HepG2 (cell line): Measurements from ENCODE around the gene EEFSEC. TPM values are rescaled to one million over a fixed set of nuclear protein-coding genes. Genes with fewer than 3 reads are reported as not detected.

Source experiments
- ATAC-seq: fragments of 200-7000 bp; cut with Tn5 transposase; 3 replicates; pipeline ENCODE4 v1.9.1; 2020; ENCODE audit warnings: mild to moderate bottlenecking, moderate library complexity
- BruUV-seq: library from RNA; stranded (reverse); fragments of 400-500 nt; replicated peaks from 2 replicates; lab custom pipeline; 2021; lab: Mats Ljungman, UMichigan
- CTCF ChIA-PET: fragments of 300-600 bp; formaldehyde crosslinking; extraction: SDS; loops from one replicate; lab custom pipeline; 2021; ENCODE audit warnings: low total read pairs, inconsistent platforms, low intra/inter-chr PET ratio; lab: Yijun Ruan, JAX
- POLR2A ChIA-PET: fragments of 350-600 bp; sonication (Branson Sonifier 250); formaldehyde crosslinking; loops from one replicate; lab custom pipeline; 2020; ENCODE audit warnings: antibody characterized with exemption, inconsistent platforms; lab: Yijun Ruan, JAX
- DNase-seq: peaks from one replicate; pipeline ENCODE4 v3.0.0-alpha.2; 2015; ENCODE audit warnings: low spot score
- FAIRE-seq: peaks from 3 replicates; lab custom pipeline; 2011; peaks lifted over from hg19 to GRCh38; lab: Jason Lieb, UNC
- H2AFZ ChIP-seq: one replicate; pipeline ENCODE4 v1.6.1; 2011; ENCODE audit warnings: low read length, inconsistent platforms
- H3K27ac ChIP-seq: fragments of 300-600 bp; 3 replicates; pipeline ENCODE4 v1.8.0; 2011; ENCODE audit warnings: mixed run types, mild to moderate bottlenecking, mixed read lengths, low read length, inconsistent platforms; ENCODE audit not compliant: insufficient read depth; ENCODE audit errors: extremely low read length
- H3K27me3 ChIP-seq, 2 experiments: fragments of 200-600 bp in 1 of 2; 2 replicates in 1 of 2; 3 replicates in 1 of 2; pipeline versions ENCODE4 v1.6.0 to v1.8.0; 2011; ENCODE audit warnings: low read length in 2 of 2, mild to moderate bottlenecking in 2 of 2, moderate library complexity in 2 of 2, inconsistent platforms in 1 of 2; ENCODE audit not compliant: insufficient read depth in 2 of 2, control insufficient read depth in 1 of 2
- H3K36me3 ChIP-seq, 2 experiments: fragments of 200-600 bp in 1 of 2; replicated peaks in 1 of 2; 2 replicates in 1 of 2; 3 replicates in 1 of 2; pipeline versions ENCODE4 v1.5.1 to v1.8.0; 2011; ENCODE audit warnings: low read length in 2 of 2, inconsistent platforms in 1 of 2; ENCODE audit not compliant: insufficient read depth in 2 of 2, control insufficient read depth in 1 of 2
- H3K4me1 ChIP-seq: 2 replicates; pipeline ENCODE4 v1.5.1; 2012; ENCODE audit warnings: low read length, inconsistent platforms; ENCODE audit not compliant: insufficient read depth
- H3K4me2 ChIP-seq: 2 replicates; pipeline ENCODE4 v1.6.0; 2011; ENCODE audit warnings: low read depth, low read length, inconsistent platforms
- H3K4me3 ChIP-seq, 3 experiments: fragments of 200-600 bp in 1 of 3; sonication (generic), shearing (Covaris generic) in 1 of 3; replicated peaks in 1 of 3; 2 replicates each; pipeline ENCODE4 v1.5.1; 2011 to 2016; ENCODE audit warnings: low read length in 3 of 3, inconsistent platforms in 2 of 3, low read depth in 2 of 3, mild to moderate bottlenecking in 2 of 3, control low read depth in 1 of 3, mixed read lengths in 1 of 3; ENCODE audit not compliant: insufficient read depth in 1 of 3
- H3K79me2 ChIP-seq: one replicate; pipeline ENCODE4 v1.6.1; 2011; ENCODE audit warnings: low read length, inconsistent platforms; ENCODE audit not compliant: insufficient read depth
- H3K9ac ChIP-seq: 2 replicates; pipeline ENCODE4 v1.6.0; 2011; ENCODE audit warnings: mild to moderate bottlenecking, low read depth, low read length, inconsistent platforms; ENCODE audit not compliant: insufficient read depth
- H3K9me3 ChIP-seq: 2 replicates; pipeline ENCODE4 v1.5.1; 2012; ENCODE audit warnings: mild to moderate bottlenecking, low read length
- H4K20me1 ChIP-seq: 2 replicates; pipeline ENCODE4 v1.6.0; 2011; ENCODE audit warnings: inconsistent platforms, mild to moderate bottlenecking, low read length, moderate library complexity; ENCODE audit not compliant: insufficient read depth
- CENPX ChIP-seq: sonication (generic); formaldehyde crosslinking; IDR thresholded peaks from 2 replicates; pipeline ENCODE4 v1.9.0; 2021; ENCODE audit warnings: mild to moderate bottlenecking, missing genetic modification reagents, moderate library complexity
- ETV5 ChIP-seq: IDR thresholded peaks from 2 replicates; pipeline ENCODE4 v1.6.1; 2018; ENCODE audit warnings: missing biosample characterization, missing genetic modification reagents, inconsistent platforms, borderline replicate concordance
- GATAD2A ChIP-seq: IDR thresholded peaks from 2 replicates; pipeline ENCODE4 v1.6.1; 2016
- ISL2 ChIP-seq: sonication (generic); formaldehyde crosslinking; IDR thresholded peaks from 2 replicates; pipeline ENCODE4 v1.5.0; 2020; ENCODE audit warnings: missing genetic modification reagents
- MAFG ChIP-seq: sonication (generic); formaldehyde crosslinking; IDR thresholded peaks from 2 replicates; pipeline ENCODE4 v1.5.1; 2020; ENCODE audit warnings: mild to moderate bottlenecking, missing genetic modification reagents
- NR1H2 ChIP-seq: sonication (generic); formaldehyde crosslinking; IDR thresholded peaks from 2 replicates; pipeline ENCODE4 v1.8.1; 2022; ENCODE audit warnings: low read depth, missing genetic modification reagents, borderline replicate concordance
- PCBP1 ChIP-seq: fragments of 200-400 bp; formaldehyde crosslinking; IDR thresholded peaks from 2 replicates; pipeline ENCODE4 v1.6.1; 2017; ENCODE audit warnings: mild to moderate bottlenecking, low read depth, low read length, borderline replicate concordance
- SMC3 ChIP-seq: IDR thresholded peaks from 2 replicates; pipeline ENCODE4 v1.6.1; 2011; ENCODE audit warnings: low read length, improper control_type of control experiment
- ZBTB21 ChIP-seq: sonication (generic); formaldehyde crosslinking; IDR thresholded peaks from 2 replicates; pipeline ENCODE4 v1.4.0; 2020; ENCODE audit warnings: missing genetic modification reagents
- ZBTB3 ChIP-seq: sonication (generic); formaldehyde crosslinking; IDR thresholded peaks from 2 replicates; pipeline ENCODE4 v1.4.0; 2020; ENCODE audit warnings: low read depth, mild to moderate bottlenecking, moderate library complexity, missing genetic modification reagents, borderline replicate concordance
- ZKSCAN8 ChIP-seq: IDR thresholded peaks from 2 replicates; pipeline ENCODE4 v1.6.1; 2016; ENCODE audit warnings: borderline replicate concordance, missing genetic modification reagents, missing compliant biosample characterization
- ZNF143 ChIP-seq: sonication (generic); formaldehyde crosslinking; IDR thresholded peaks from 2 replicates; pipeline ENCODE4 v1.4.0; 2020; ENCODE audit warnings: missing genetic modification reagents
- ZNF570 ChIP-seq: sonication (generic); formaldehyde crosslinking; IDR thresholded peaks from 2 replicates; pipeline ENCODE4 v1.4.0; 2020; ENCODE audit warnings: mild to moderate bottlenecking, missing genetic modification reagents, borderline replicate concordance
- ZNF644 ChIP-seq: IDR thresholded peaks from 2 replicates; pipeline ENCODE4 v1.6.1; 2016; ENCODE audit warnings: low read depth
- WGBS: methylation state at CpG from one replicate; pipeline ENCODE4 v1.1.6; 2017; ENCODE audit warnings: low lambda C conversion rate; 5-methylcytosine and 5-hydroxymethylcytosine counted together
- in situ Hi-C: cut with HindIII; loops from 2 replicates; pipeline ENCODE4 v1.10.0; 2017; ENCODE audit warnings: low pct_unique_long_range_greater_than_20kb; ENCODE audit not compliant: extremely low pct_ligation_motif_present
- intact Hi-C: fragments of 100-400 bp; cut with micrococcal nuclease; formaldehyde crosslinking; loops from one replicate; pipeline ENCODE4 v1.10.0; 2022; ENCODE audit not compliant: unreplicated experiment
- polyA plus RNA-seq, 8 experiments: library from polyadenylated mRNA; depleted of rRNA in 3 of 8; stranded (reverse) in 7 of 8; unstranded in 1 of 8; fragments of >200 nt; fragmentation: Illumina TruSeq in 4 of 8; extraction: Trizol in 4 of 8; gene quantifications; 2 replicates each; pipeline versions ENCODE4 v1.2.1 to v1.2.3, GENCODE V29; 2011 to 2016; ENCODE audit warnings: low read depth in 4 of 8, missing spikeins in 1 of 8, mixed read lengths in 1 of 8; ENCODE audit not compliant: insufficient read depth in 1 of 8
- total RNA-seq, 5 experiments: library from RNA; depleted of rRNA; stranded (reverse); fragments of >200 nt; fragmentation: Illumina TruSeq; extraction: Trizol; gene quantifications; 2 replicates each; pipeline ENCODE4 v1.2.3, GENCODE V29; 2016; ENCODE audit warnings: low read depth in 1 of 5
- TF ChIP-seq, protein P1 (sequence below): sonication (generic); formaldehyde crosslinking; IDR thresholded peaks from 2 replicates; pipeline ENCODE4 v1.4.0; 2020; ENCODE audit warnings: mild to moderate bottlenecking, low read depth, missing genetic modification reagents
- TF ChIP-seq, protein P2 (sequence below): sonication (generic); formaldehyde crosslinking; IDR thresholded peaks from 2 replicates; pipeline ENCODE4 v1.4.0; 2020; ENCODE audit warnings: missing genetic modification reagents
- TF ChIP-seq, protein P3 (sequence below): sonication (generic); formaldehyde crosslinking; IDR thresholded peaks from 2 replicates; pipeline ENCODE4 v1.5.1; 2020; ENCODE audit warnings: mild to moderate bottlenecking, missing genetic modification reagents, moderate library complexity
- TF ChIP-seq, protein P4 (sequence below): sonication (generic); formaldehyde crosslinking; IDR thresholded peaks from 2 replicates; pipeline ENCODE4 v1.5.0; 2020; ENCODE audit warnings: mild to moderate bottlenecking, missing genetic modification reagents

The EEFSEC gene
- total and polyA plus RNA-seq, 2 of the 13 experiments (the other 11 are each of a cell fraction or from before 2014, with no cell fraction given), result 6.4 to 24.2 TPM

DNA sequence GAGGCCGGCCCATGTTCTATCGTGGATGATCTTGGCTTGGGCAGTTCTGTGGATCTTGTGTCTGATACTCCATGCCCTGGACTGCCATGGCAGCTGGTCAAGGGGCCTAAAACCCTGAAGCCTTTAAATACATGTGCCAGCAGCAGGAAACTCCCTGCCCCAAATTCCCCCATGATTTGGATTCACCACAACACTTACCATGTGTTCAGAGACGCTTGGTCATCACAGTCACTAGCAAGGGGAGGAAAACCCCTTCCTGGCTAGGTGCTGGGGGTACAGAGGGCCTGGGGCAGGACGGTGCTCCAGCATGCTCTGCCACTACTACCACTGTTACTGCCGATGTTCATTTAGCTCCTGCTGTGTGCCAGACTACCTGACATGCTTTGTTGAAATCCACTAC, 219.0 kb downstream of the EEFSEC start (continued):
- TF ChIP-seq CENPX (CRISPR knock-in tag) (no peak), ZKSCAN8 (CRISPR knock-in tag) (no peak), ZNF570 (no peak), ISL2 (CRISPR knock-in tag) (no peak), ZNF143 (CRISPR knock-in tag) (no peak), SMC3 (no peak), ZBTB3 (no peak), ZNF644 (CRISPR knock-in tag) (no peak)
- TF ChIP-seq, protein P1, sequence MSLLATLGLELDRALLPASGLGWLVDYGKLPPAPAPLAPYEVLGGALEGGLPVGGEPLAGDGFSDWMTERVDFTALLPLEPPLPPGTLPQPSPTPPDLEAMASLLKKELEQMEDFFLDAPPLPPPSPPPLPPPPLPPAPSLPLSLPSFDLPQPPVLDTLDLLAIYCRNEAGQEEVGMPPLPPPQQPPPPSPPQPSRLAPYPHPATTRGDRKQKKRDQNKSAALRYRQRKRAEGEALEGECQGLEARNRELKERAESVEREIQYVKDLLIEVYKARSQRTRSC (CRISPR knock-in tag), result no peak
- TF ChIP-seq, protein P2, sequence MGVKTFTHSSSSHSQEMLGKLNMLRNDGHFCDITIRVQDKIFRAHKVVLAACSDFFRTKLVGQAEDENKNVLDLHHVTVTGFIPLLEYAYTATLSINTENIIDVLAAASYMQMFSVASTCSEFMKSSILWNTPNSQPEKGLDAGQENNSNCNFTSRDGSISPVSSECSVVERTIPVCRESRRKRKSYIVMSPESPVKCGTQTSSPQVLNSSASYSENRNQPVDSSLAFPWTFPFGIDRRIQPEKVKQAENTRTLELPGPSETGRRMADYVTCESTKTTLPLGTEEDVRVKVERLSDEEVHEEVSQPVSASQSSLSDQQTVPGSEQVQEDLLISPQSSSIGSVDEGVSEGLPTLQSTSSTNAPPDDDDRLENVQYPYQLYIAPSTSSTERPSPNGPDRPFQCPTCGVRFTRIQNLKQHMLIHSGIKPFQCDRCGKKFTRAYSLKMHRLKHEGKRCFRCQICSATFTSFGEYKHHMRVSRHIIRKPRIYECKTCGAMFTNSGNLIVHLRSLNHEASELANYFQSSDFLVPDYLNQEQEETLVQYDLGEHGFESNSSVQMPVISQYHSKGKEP (CRISPR knock-in tag), result no peak

DNA sequence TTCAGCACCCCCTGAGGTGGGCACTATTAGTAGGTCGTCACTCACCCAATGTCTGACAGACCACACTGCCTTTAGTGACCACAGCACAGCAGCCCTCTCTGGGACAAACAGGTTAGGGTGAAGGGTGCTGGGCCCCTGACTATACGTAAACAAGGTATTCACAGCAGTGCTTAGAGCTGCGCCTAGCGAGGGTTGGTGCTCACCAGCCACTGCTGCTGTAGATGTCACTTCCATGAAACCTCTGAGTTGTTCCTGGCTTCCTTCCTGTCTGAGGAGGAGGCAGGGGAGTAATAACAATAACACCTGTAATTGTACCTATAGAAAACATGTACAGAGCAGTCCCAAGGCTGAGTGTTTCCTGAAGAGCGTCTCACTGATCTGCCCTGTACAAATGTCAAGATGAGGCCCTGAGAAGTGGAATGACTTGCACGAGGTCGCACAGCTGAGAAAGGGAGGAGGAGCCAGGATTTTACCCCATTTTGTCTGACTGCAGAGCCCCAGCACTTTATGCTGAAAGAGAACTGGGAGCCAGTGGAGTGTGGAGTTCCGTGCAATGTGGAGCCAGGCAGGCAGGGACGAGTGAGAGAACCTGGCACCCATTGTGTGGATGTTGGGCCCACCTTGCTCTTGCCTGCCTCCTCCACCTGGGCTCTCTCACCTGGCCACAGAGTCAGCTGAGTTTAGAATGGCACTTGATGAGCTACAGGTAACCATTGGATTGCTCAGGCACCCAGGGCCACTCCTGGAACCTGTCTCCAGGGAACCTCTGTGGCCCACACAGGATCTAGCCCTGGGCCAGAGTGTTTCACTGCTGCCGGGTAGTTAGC, 219.6 kb downstream of the EEFSEC start:
- H3K27me3 ChIP-seq, result no peaks in the 10 kb centered on the region
- CTCF ChIA-PET, result no interaction called here
- H3K4me3 ChIP-seq, result no peak overlapping the region
- no peak overlapping the region for H3K27ac ChIP-seq
- POLR2A ChIA-PET, result no interaction called here
- 99% methylated on average over 6 of the region's 10 CpGs for WGBS
- H3K4me2 ChIP-seq, result no peak overlapping the region
- H3K9ac ChIP-seq, result no peak overlapping the region
- H3K36me3 ChIP-seq, result peaks cover 16 to 36% of the 10 kb centered on the region in 2 experiments; a peak in 4 of 5 replicates
- no TSS peak for BruUV-seq
- TF ChIP-seq ZBTB21 (CRISPR knock-in tag) (no peak), NR1H2 (CRISPR knock-in tag) (no peak), ETV5 (CRISPR knock-in tag) (no peak), PCBP1 (no peak), GATAD2A (no peak), MAFG (CRISPR knock-in tag) (no peak)
- TF ChIP-seq, protein P3, sequence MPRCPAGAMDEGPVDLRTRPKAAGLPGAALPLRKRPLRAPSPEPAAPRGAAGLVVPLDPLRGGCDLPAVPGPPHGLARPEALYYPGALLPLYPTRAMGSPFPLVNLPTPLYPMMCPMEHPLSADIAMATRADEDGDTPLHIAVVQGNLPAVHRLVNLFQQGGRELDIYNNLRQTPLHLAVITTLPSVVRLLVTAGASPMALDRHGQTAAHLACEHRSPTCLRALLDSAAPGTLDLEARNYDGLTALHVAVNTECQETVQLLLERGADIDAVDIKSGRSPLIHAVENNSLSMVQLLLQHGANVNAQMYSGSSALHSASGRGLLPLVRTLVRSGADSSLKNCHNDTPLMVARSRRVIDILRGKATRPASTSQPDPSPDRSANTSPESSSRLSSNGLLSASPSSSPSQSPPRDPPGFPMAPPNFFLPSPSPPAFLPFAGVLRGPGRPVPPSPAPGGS (CRISPR knock-in tag), result no peak
- TF ChIP-seq, protein P4, sequence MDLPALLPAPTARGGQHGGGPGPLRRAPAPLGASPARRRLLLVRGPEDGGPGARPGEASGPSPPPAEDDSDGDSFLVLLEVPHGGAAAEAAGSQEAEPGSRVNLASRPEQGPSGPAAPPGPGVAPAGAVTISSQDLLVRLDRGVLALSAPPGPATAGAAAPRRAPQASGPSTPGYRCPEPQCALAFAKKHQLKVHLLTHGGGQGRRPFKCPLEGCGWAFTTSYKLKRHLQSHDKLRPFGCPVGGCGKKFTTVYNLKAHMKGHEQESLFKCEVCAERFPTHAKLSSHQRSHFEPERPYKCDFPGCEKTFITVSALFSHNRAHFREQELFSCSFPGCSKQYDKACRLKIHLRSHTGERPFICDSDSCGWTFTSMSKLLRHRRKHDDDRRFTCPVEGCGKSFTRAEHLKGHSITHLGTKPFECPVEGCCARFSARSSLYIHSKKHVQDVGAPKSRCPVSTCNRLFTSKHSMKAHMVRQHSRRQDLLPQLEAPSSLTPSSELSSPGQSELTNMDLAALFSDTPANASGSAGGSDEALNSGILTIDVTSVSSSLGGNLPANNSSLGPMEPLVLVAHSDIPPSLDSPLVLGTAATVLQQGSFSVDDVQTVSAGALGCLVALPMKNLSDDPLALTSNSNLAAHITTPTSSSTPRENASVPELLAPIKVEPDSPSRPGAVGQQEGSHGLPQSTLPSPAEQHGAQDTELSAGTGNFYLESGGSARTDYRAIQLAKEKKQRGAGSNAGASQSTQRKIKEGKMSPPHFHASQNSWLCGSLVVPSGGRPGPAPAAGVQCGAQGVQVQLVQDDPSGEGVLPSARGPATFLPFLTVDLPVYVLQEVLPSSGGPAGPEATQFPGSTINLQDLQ (CRISPR knock-in tag), result no peak
- no peaks in the 10 kb centered on the region for H4K20me1 ChIP-seq
- intact Hi-C loops, result no loop called here
- in situ Hi-C loops, result no loop called here
- H3K79me2 ChIP-seq, result no peaks in the 10 kb centered on the region
- H2AFZ ChIP-seq, result no peak overlapping the region
- no peak for ATAC-seq
- no peak for FAIRE-seq
- no peak for DNase-seq
- no peaks in the 10 kb centered on the region for H3K9me3 ChIP-seq
- H3K4me1 ChIP-seq, result peaks cover 11% of the 10 kb centered on the region
